Measurements from ENCODE around the gene TRAPPC11. TPM values are rescaled to one million over a fixed set of nuclear protein-coding genes. Genes with fewer than 3 reads are reported as not detected.
A peak's percentile ranks its signal among the peaks of the same experiment; 100 is the strongest.

TRAPPC11 gene
- 10 to 100 TPM; 38.4 to 49.7 TPM for total RNA-seq
- 31.3 TPM for polyA plus RNA-seq (2013, experiment 1 of 2)
- 29.7 TPM for polyA plus RNA-seq (2013, experiment 2 of 2)
- long read RNA-seq, experiment 1, full-length matches to known transcripts = 5 of 19 reads
- long read RNA-seq, experiment 1, partial matches to known transcripts = 5 of 19 reads
- long read RNA-seq, experiment 1, other reads (novel, unspliced or antisense) = 9 of 19 reads
- long read RNA-seq, experiment 2, full-length matches to known transcripts = 72 of 91 reads
- long read RNA-seq, experiment 2, partial matches to known transcripts = 10 of 91 reads
- long read RNA-seq, experiment 2, other reads (novel, unspliced or antisense) = 9 of 91 reads
- long read RNA-seq, experiment 3, full-length matches to known transcripts = 21 of 39 reads
- long read RNA-seq, experiment 3, partial matches to known transcripts = 11 of 39 reads
- long read RNA-seq, experiment 3, other reads (novel, unspliced or antisense) = 7 of 39 reads
- long read RNA-seq, experiment 4, partial matches to known transcripts = 4 of 4 reads
- long read RNA-seq, experiment 4, other reads (novel, unspliced or antisense) = 0 of 4 reads

DNA sequence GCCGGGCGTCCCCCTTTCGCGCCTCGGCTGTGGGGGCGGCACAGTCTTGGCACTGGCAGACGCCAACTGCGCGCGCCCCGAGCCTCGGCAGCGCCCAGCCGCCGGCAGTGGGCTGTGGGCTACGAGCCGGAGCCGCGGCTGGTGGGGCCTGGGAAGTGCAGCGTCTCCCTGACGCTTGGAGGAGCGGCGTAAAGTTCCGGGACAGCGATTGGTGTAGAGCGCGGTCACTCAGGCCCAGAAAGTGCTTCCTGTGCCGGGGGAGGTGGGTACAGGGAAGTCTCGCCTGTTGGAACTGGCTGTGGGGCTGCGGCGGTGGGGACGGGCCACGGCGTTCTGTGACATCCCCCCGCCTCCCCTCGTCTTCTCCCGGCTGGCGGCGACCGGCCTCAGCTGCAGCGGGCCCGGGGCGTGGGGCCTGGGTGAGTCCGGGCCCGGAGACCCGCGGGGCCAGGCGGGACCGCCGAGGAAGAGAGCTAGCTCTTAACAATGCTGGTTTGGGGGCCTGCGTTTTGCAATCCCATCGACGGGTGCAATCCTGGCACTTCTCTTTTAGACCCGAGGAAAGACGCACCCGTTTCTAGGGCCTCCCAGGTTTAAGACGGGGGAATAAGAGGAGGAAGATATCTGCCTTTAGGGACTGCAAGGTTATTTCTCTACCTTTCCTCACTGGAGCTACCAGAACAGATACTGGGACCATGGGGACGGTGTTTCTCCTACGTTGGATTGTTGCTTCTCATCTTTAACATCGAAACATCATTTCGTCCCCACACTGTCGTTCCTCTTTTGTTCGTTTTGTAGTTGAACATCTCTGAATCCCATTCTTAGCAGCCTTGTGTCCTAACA is at the start of gene TRAPPC11, which contains the start of gene RWDD4:
TRAPPC11 (plus strand) TSS at position 265 of the 843 bp plus-strand sequence. CDS start 4,575 bp downstream, outside the sequence.
RWDD4 (minus strand) TSS at position 157 of the 843 bp plus-strand sequence. CDS start 233 bp downstream, outside the sequence.
- Histone ChIP-seq H3K36me3 (ENCODE audit: control insufficient read depth, insufficient read depth, low read length) (peaks cover 13% of the 10 kb centered on the region), H3K4me1 (ENCODE audit: control insufficient read depth, insufficient read depth, low read length) (no peaks in the 10 kb centered on the region), H3K9ac (ENCODE audit: extremely low read depth, low read length, poor library complexity, severe bottlenecking) (peak within 1 kb of the TSS; percentile 78), H3K27ac (ENCODE audit: low read depth, low read length) (peak within 1 kb of the TSS; percentile 88), H3K27me3 (ENCODE audit: control insufficient read depth, insufficient read depth, low read length, poor library complexity, severe bottlenecking) (no peaks in the 10 kb centered on the region), H3K4me3 (ENCODE audit: low read length) (peak within 1 kb of the TSS; percentile 92), H3K9me3 (ENCODE audit: control insufficient read depth, low read length) (no peaks in the 10 kb centered on the region)
- Mint-ChIP-seq H3K27me3 (ENCODE audit: insufficient read depth) (no peaks in the 10 kb centered on the region), H3K4me1 (peaks cover 17% of the 10 kb centered on the region), H3K36me3 (ENCODE audit: low read depth) (peaks cover 18% of the 10 kb centered on the region), H3K4me3 (peak within 1 kb of the TSS; percentile 86), H3K27ac (peak within 1 kb of the TSS; percentile 93), H3K9me3 (no peaks in the 10 kb centered on the region)
- 0% methylated on average over 12 to 57 of the region's 63 CpGs for WGBS, 2 experiments (ENCODE audit: insufficient coverage in 1 of 2, insufficient read length in 1 of 2)
- TF ChIP-seq, protein P1, sequence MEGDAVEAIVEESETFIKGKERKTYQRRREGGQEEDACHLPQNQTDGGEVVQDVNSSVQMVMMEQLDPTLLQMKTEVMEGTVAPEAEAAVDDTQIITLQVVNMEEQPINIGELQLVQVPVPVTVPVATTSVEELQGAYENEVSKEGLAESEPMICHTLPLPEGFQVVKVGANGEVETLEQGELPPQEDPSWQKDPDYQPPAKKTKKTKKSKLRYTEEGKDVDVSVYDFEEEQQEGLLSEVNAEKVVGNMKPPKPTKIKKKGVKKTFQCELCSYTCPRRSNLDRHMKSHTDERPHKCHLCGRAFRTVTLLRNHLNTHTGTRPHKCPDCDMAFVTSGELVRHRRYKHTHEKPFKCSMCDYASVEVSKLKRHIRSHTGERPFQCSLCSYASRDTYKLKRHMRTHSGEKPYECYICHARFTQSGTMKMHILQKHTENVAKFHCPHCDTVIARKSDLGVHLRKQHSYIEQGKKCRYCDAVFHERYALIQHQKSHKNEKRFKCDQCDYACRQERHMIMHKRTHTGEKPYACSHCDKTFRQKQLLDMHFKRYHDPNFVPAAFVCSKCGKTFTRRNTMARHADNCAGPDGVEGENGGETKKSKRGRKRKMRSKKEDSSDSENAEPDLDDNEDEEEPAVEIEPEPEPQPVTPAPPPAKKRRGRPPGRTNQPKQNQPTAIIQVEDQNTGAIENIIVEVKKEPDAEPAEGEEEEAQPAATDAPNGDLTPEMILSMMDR (conservative IDR thresholded peaks at IDR 0.05) = peak; percentile 44
- DNase-seq = peak; percentile 99

DNA sequence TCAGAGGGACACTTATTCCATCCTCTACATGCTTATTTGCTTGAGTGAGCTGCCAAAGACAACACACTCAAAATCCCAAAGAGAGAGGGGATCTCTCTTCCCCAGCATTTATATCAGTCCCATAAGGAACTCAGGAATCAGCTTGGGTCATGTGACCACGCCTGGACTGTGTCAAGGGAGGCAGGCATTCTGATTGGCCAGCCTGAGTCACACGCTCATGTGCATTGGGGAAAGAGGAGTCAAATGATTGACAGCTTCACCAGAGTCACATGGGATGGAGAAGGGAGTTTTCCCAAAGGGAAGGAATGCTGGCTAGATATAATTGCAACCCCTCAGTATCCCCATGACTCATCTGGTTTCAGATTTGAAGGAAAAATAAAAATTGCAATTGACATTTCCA is 49.1 kb upstream of the TRAPPC11 start:
- Histone ChIP-seq H3K4me1 (ENCODE audit: control insufficient read depth, insufficient read depth, low read length) (no peaks in the 10 kb centered on the region), H3K36me3 (ENCODE audit: control insufficient read depth, insufficient read depth, low read length) (no peaks in the 10 kb centered on the region), H3K27ac (ENCODE audit: low read depth, low read length) (no peak overlapping the region), H3K27me3 (ENCODE audit: control insufficient read depth, insufficient read depth, low read length, poor library complexity, severe bottlenecking) (no peaks in the 10 kb centered on the region), H3K9ac (ENCODE audit: extremely low read depth, low read length, poor library complexity, severe bottlenecking) (no peak overlapping the region), H3K4me3 (ENCODE audit: low read length) (no peak overlapping the region), H3K9me3 (ENCODE audit: control insufficient read depth, low read length) (no peaks in the 10 kb centered on the region)
- Mint-ChIP-seq H3K36me3 (ENCODE audit: low read depth) (no peaks in the 10 kb centered on the region), H3K4me1 (peaks cover 8% of the 10 kb centered on the region), H3K4me3 (no peak overlapping the region), H3K9me3 (peaks cover 4% of the 10 kb centered on the region), H3K27ac (no peak overlapping the region), H3K27me3 (ENCODE audit: insufficient read depth) (peaks cover 10% of the 10 kb centered on the region)
- TF ChIP-seq, protein P1 (conservative IDR thresholded peaks at IDR 0.05) = no peak
- WGBS, 2 experiments (ENCODE audit: insufficient coverage in 1 of 2, insufficient read length in 1 of 2) = 99 to 100% methylated on average over 1 to 2 of the region's 2 CpGs
- no peak for DNase-seq

DNA sequence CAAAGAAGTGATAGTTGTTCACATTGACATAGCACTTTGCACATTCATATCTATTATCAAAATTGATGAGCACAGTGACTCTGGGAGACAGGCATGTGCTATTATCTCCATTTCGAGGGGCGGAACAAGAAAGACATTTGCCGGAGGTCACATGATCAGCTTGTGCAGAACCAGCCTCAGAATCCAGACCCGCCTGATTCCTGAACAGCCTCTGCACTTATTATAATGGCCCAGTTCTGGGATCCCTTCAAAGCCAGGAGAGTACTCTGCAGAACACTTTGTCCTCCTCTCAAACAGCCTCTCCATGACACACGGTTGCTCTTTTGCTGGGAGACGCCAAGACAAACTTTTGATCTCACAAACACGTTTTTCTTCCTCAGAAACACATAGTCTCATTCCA is 48.5 kb upstream of the TRAPPC11 start:
- Mint-ChIP-seq H3K9me3 (peaks cover 4% of the 10 kb centered on the region), H3K36me3 (ENCODE audit: low read depth) (no peaks in the 10 kb centered on the region), H3K27ac (no peak overlapping the region)

More for the DNA sequence above, 48.5 kb upstream of the TRAPPC11 start:
- Mint-ChIP-seq H3K4me3 (no peak overlapping the region), H3K27me3 (ENCODE audit: insufficient read depth) (peaks cover 10% of the 10 kb centered on the region), H3K4me1 (peaks cover 8% of the 10 kb centered on the region)
- Histone ChIP-seq H3K4me3 (ENCODE audit: low read length) (no peak overlapping the region), H3K4me1 (ENCODE audit: control insufficient read depth, insufficient read depth, low read length) (no peaks in the 10 kb centered on the region), H3K9ac (ENCODE audit: extremely low read depth, low read length, poor library complexity, severe bottlenecking) (no peak overlapping the region), H3K9me3 (ENCODE audit: control insufficient read depth, low read length) (no peaks in the 10 kb centered on the region), H3K27ac (ENCODE audit: low read depth, low read length) (no peak overlapping the region), H3K36me3 (ENCODE audit: control insufficient read depth, insufficient read depth, low read length) (no peaks in the 10 kb centered on the region), H3K27me3 (ENCODE audit: control insufficient read depth, insufficient read depth, low read length, poor library complexity, severe bottlenecking) (no peaks in the 10 kb centered on the region)
- TF ChIP-seq, protein P1 (conservative IDR thresholded peaks at IDR 0.05) = no peak
- 88 to 97% methylated on average over 7 of the region's 7 CpGs for WGBS, 2 experiments (ENCODE audit: insufficient coverage in 1 of 2, insufficient read length in 1 of 2)
- no peak for DNase-seq
